KG1 (cell line): ENCODE measurements around the gene EXOC6.
A peak's percentile ranks its signal among the peaks of the same experiment; 100 is the strongest.
"Not testable (repeated sequence)": the region's sequence is repeated elsewhere in the genome, so short reads cannot be mapped to it uniquely, and the experiment has no call there.

ENCODE experiments used
- DNase-seq: peaks from one replicate; lab custom pipeline; 2025; lab: John Stamatoyannopoulos, UW

The EXOC6 gene

GRCh38 chr10:92946491-92946890 is 98.2 kb downstream of the EXOC6 start:
- no peak for DNase-seq

- DNase-seq, result not testable (repeated sequence)
Measured at GRCh38 chr10:92952573-92952972, 104.3 kb downstream of the EXOC6 start.

- DNase-seq, result no peak
Measured at GRCh38 chr10:92957223-92958010, 109.1 kb downstream of the EXOC6 start.

GRCh38 chr10:92961638-92962037 is 113.3 kb downstream of the EXOC6 start:
- no peak for DNase-seq

- DNase-seq, result peak; percentile 17
Measured at GRCh38 chr10:92965314-92965713, 117.0 kb downstream of the EXOC6 start.

- DNase-seq, result no peak
Measured at GRCh38 chr10:92967641-92968040, 119.3 kb downstream of the EXOC6 start.

GRCh38 chr10:92969151-92969550 is 120.8 kb downstream of the EXOC6 start:
- DNase-seq, result no peak

GRCh38 chr10:92970301-92971070 is 122.2 kb downstream of the EXOC6 start:
- DNase-seq, result no peak

GRCh38 chr10:92972066-92972870 is 123.9 kb downstream of the EXOC6 start:
- DNase-seq, result no peak

- no peak for DNase-seq
Measured at GRCh38 chr10:92972886-92973285, 124.6 kb downstream of the EXOC6 start.

- not testable (repeated sequence) for DNase-seq
Measured at GRCh38 chr10:92976278-92976677, 128.0 kb downstream of the EXOC6 start.

- no peak for DNase-seq
Measured at GRCh38 chr10:92989250-92989649, 140.9 kb downstream of the EXOC6 start.

GRCh38 chr10:92990615-92991014 is 142.3 kb downstream of the EXOC6 start:
- no peak for DNase-seq

- no peak for DNase-seq
Measured at GRCh38 chr10:92991513-92991912, 143.2 kb downstream of the EXOC6 start.

GRCh38 chr10:92993699-92994272 is 145.5 kb downstream of the EXOC6 start:
- no peak for DNase-seq

- DNase-seq, result no peak
Measured at GRCh38 chr10:92995509-92995908, 147.2 kb downstream of the EXOC6 start.

- no peak for DNase-seq
Measured at GRCh38 chr10:92997620-92998019, 149.3 kb downstream of the EXOC6 start.

- no peak for DNase-seq
Measured at GRCh38 chr10:92999191-92999590, 150.9 kb downstream of the EXOC6 start.

- DNase-seq, result no peak
Measured at GRCh38 chr10:93006435-93007039, 158.2 kb downstream of the EXOC6 start.

GRCh38 chr10:93015722-93016121 is 167.4 kb downstream of the EXOC6 start:
- no peak for DNase-seq

- no peak for DNase-seq
Measured at GRCh38 chr10:93023013-93023650, 174.8 kb downstream of the EXOC6 start.
